KMS-11 (cell line): ENCODE results near the gene ADAMTS19.

Experiments used
- H2AFZ ChIP-seq: fragments of 200-600 bp; sonication (generic); 2 replicates; pipeline ENCODE4 v1.6.1; 2016; ENCODE audit warnings: antibody characterized with exemption, mixed run types, low read depth
- H3K27ac ChIP-seq: fragments of 200-600 bp; sonication (generic); 2 replicates; pipeline ENCODE4 v1.6.1; 2016; ENCODE audit warnings: mild to moderate bottlenecking, mixed run types
- H3K27me3 ChIP-seq: fragments of 200-600 bp; sonication (generic); 2 replicates; pipeline ENCODE4 v1.6.1; 2017; ENCODE audit warnings: mild to moderate bottlenecking, low read depth, mixed run types, moderate library complexity; ENCODE audit not compliant: insufficient read depth
- H3K36me3 ChIP-seq: fragments of 200-600 bp; sonication (generic); 2 replicates; pipeline ENCODE4 v1.6.1; 2017; ENCODE audit warnings: mild to moderate bottlenecking, mixed run types; ENCODE audit not compliant: insufficient read depth
- H3K4me1 ChIP-seq: fragments of 200-600 bp; sonication (generic); 2 replicates; pipeline ENCODE4 v1.6.1; 2016; ENCODE audit warnings: mild to moderate bottlenecking, low read depth, mixed run types; ENCODE audit not compliant: poor library complexity, severe bottlenecking
- H3K4me2 ChIP-seq: fragments of 200-600 bp; sonication (generic); 2 replicates; pipeline ENCODE4 v1.7.0; 2016; ENCODE audit warnings: mild to moderate bottlenecking, mixed run types
- H3K4me3 ChIP-seq: fragments of 200-600 bp; sonication (generic); IDR thresholded peaks from 2 replicates; pipeline ENCODE4 v1.6.1; 2017; ENCODE audit warnings: low read depth, low read length, mixed read lengths; ENCODE audit not compliant: insufficient read depth
- H3K79me2 ChIP-seq: fragments of 200-600 bp; sonication (generic); 2 replicates; pipeline ENCODE4 v1.6.1; 2016; ENCODE audit warnings: low read depth, mixed run types; ENCODE audit not compliant: insufficient read depth
- H3K9ac ChIP-seq: fragments of 200-600 bp; sonication (generic); 2 replicates; pipeline ENCODE4 v1.6.1; 2016; ENCODE audit warnings: mild to moderate bottlenecking, mixed run types
- H4K20me1 ChIP-seq: fragments of 200-600 bp; sonication (generic); 2 replicates; pipeline ENCODE4 v1.6.1; 2016; ENCODE audit warnings: mild to moderate bottlenecking, mixed run types; ENCODE audit not compliant: insufficient read depth
- CTCF ChIP-seq: fragments of 200-600 bp; sonication (generic); conservative IDR thresholded peaks from 2 replicates; pipeline ENCODE4 v1.6.1; 2017; ENCODE audit warnings: low read depth, mild to moderate bottlenecking, antibody characterized with exemption, low read length, moderate library complexity, mixed read lengths

Gene ADAMTS19

GRCh38 chr5:129506086-129506485 lies 46.0 kb downstream of the ADAMTS19 start:
- Histone ChIP-seq H3K27me3 (no peaks in the 10 kb centered on the region), H3K9ac (no peak overlapping the region), H3K27ac (no peak overlapping the region), H3K79me2 (no peaks in the 10 kb centered on the region), H3K36me3 (no peaks in the 10 kb centered on the region), H2AFZ (no peak overlapping the region), H3K4me1 (no peaks in the 10 kb centered on the region), H3K4me3 (no peak overlapping the region), H4K20me1 (no peaks in the 10 kb centered on the region), H3K4me2 (no peak overlapping the region)
- no peak for TF ChIP-seq CTCF

- Histone ChIP-seq H3K4me3 (no peak overlapping the region), H2AFZ (no peak overlapping the region), H3K4me1 (no peaks in the 10 kb centered on the region), H3K9ac (no peak overlapping the region), H3K79me2 (no peaks in the 10 kb centered on the region), H3K4me2 (no peak overlapping the region), H3K27ac (no peak overlapping the region), H3K36me3 (no peaks in the 10 kb centered on the region), H3K27me3 (no peaks in the 10 kb centered on the region), H4K20me1 (no peaks in the 10 kb centered on the region)
- no peak for TF ChIP-seq CTCF
Measured at GRCh38 chr5:129506950-129507349, 46.9 kb downstream of the ADAMTS19 start.

- H3K36me3 ChIP-seq = no peaks in the 10 kb centered on the region
- H3K4me2 ChIP-seq = no peak overlapping the region
Measured at GRCh38 chr5:129507527-129507926, 47.4 kb downstream of the ADAMTS19 start.

GRCh38 chr5:129508606-129509005 lies 48.5 kb downstream of the ADAMTS19 start:
- no peak overlapping the region for H3K4me3 ChIP-seq
- H4K20me1 ChIP-seq = no peaks in the 10 kb centered on the region
- TF ChIP-seq CTCF = no peak
- H3K27me3 ChIP-seq = no peaks in the 10 kb centered on the region
- H3K4me1 ChIP-seq = no peaks in the 10 kb centered on the region
- no peak overlapping the region for H3K9ac ChIP-seq
- H3K4me2 ChIP-seq = no peak overlapping the region
- H2AFZ ChIP-seq = no peak overlapping the region
- no peaks in the 10 kb centered on the region for H3K36me3 ChIP-seq
- no peak overlapping the region for H3K27ac ChIP-seq
- H3K79me2 ChIP-seq = no peaks in the 10 kb centered on the region

More at GRCh38 chr5:129507527-129507926, 47.4 kb downstream of the ADAMTS19 start:
- H3K4me1 ChIP-seq = no peaks in the 10 kb centered on the region
- H4K20me1 ChIP-seq = no peaks in the 10 kb centered on the region
- no peak for TF ChIP-seq CTCF
- no peak overlapping the region for H2AFZ ChIP-seq
- no peaks in the 10 kb centered on the region for H3K79me2 ChIP-seq
- H3K4me3 ChIP-seq = no peak overlapping the region
- no peak overlapping the region for H3K9ac ChIP-seq
- H3K27me3 ChIP-seq = no peaks in the 10 kb centered on the region
- H3K27ac ChIP-seq = no peak overlapping the region
